ENCODE measurements around the gene DIPK1A.
A peak's percentile ranks its signal among the peaks of the same experiment; 100 is the strongest.

DIPK1A gene

GRCh38 chr1:92842082-92843045, 118.9 kb downstream of the DIPK1A start:
- DNase-seq (ENCODE audit: low read depth in 2 of 2): no peak

GRCh38 chr1:92840600-92840999, 120.7 kb downstream of the DIPK1A start:
- DNase-seq (ENCODE audit: low read depth in 2 of 2): no peak

GRCh38 chr1:92839442-92839841, 121.8 kb downstream of the DIPK1A start:
- DNase-seq (ENCODE audit: low read depth in 2 of 2): no peak

- no peak for DNase-seq (ENCODE audit: low read depth in 2 of 2)
Measured at GRCh38 chr1:92838519-92838918, 122.7 kb downstream of the DIPK1A start.

GRCh38 chr1:92837062-92837461, 124.2 kb downstream of the DIPK1A start:
- no peak for DNase-seq (ENCODE audit: low read depth in 2 of 2)

GRCh38 chr1:92834617-92835016, 126.6 kb downstream of the DIPK1A start:
- DNase-seq (ENCODE audit: low read depth in 2 of 2): no peak

- no peak for DNase-seq (ENCODE audit: low read depth in 2 of 2)
Measured at GRCh38 chr1:92833840-92834239, 127.4 kb downstream of the DIPK1A start.

GRCh38 chr1:92832537-92833114, 128.6 kb downstream of the DIPK1A start:
- DNase-seq (ENCODE audit: low read depth in 2 of 2): no peak

- DNase-seq (ENCODE audit: low read depth in 2 of 2): peak; percentile 94 to 95
Measured at GRCh38 chr1:92831762-92832536, 129.3 kb downstream of the DIPK1A start, which contains the start of gene RPL5. Gene RPL5, plus strand, starts transcription at chr1:92832040. Its CDS starts 75 bp downstream, at chr1:92832115.

- no peak for DNase-seq (ENCODE audit: low read depth in 2 of 2)
Measured at GRCh38 chr1:92831368-92831761, 129.9 kb downstream of the DIPK1A start.

GRCh38 chr1:92826792-92827191, 134.5 kb downstream of the DIPK1A start:
- no peak for DNase-seq (ENCODE audit: low read depth in 2 of 2)

GRCh38 chr1:92822879-92823278, 138.4 kb downstream of the DIPK1A start:
- no peak for DNase-seq (ENCODE audit: low read depth in 2 of 2)

- DNase-seq (ENCODE audit: low read depth in 2 of 2): no peak
Measured at GRCh38 chr1:92820551-92820950, 140.7 kb downstream of the DIPK1A start.

- no peak for DNase-seq (ENCODE audit: low read depth in 2 of 2)
Measured at GRCh38 chr1:92820024-92820423, 141.2 kb downstream of the DIPK1A start.

- DNase-seq (ENCODE audit: low read depth in 2 of 2): no peak
Measured at GRCh38 chr1:92817986-92818764, 143.1 kb downstream of the DIPK1A start.

GRCh38 chr1:92817137-92817697, 144.0 kb downstream of the DIPK1A start:
- DNase-seq (ENCODE audit: low read depth in 2 of 2): no peak

- no peak for DNase-seq (ENCODE audit: low read depth in 2 of 2)
Measured at GRCh38 chr1:92816732-92817131, 144.5 kb downstream of the DIPK1A start.

- no peak for DNase-seq (ENCODE audit: low read depth in 2 of 2)
Measured at GRCh38 chr1:92808381-92808780, 152.9 kb downstream of the DIPK1A start.

GRCh38 chr1:92805216-92805615, 156.0 kb downstream of the DIPK1A start:
- DNase-seq (ENCODE audit: low read depth in 2 of 2): no peak

- DNase-seq (ENCODE audit: low read depth in 2 of 2): no peak
Measured at GRCh38 chr1:92804721-92805201, 156.5 kb downstream of the DIPK1A start.
